Activated CD8-positive, alpha-beta T cell treated with anti-CD3 and anti-CD28 coated beads, Interleukin-2, amount 10 ng/mL, durations not matched to agents 7 days and 5 days (primary cell): ENCODE measurements around the gene LUZP2. TPM values are rescaled to one million over a fixed set of nuclear protein-coding genes. Genes with fewer than 3 reads are reported as not detected.

Experiments
- ATAC-seq: fragments of 150-1000 bp; cut with Tn5 transposase; one replicate; pipeline ENCODE4 v1.10.0; 2021; ENCODE audit warnings: moderate library complexity
- CTCF ChIA-PET: fragments of 350-600 bp; sonication (Branson Sonifier 250); formaldehyde crosslinking; loops from one replicate; lab custom pipeline; 2021; ENCODE audit warnings: antibody characterized with exemption; lab: Charles Lee
- POLR2A ChIA-PET: fragments of 350-600 bp; sonication (Branson Sonifier 250); formaldehyde crosslinking; loops from one replicate; lab custom pipeline; 2021; ENCODE audit warnings: antibody characterized with exemption; lab: Charles Lee
- DNase-seq: peaks from one replicate; pipeline ENCODE4 v3.0.0-alpha.2; 2020
- H3K27ac Mint-ChIP-seq: one replicate; pipeline ENCODE4 v1.8.0; 2021; ENCODE audit warnings: mild to moderate bottlenecking, mixed read lengths
- H3K27me3 Mint-ChIP-seq: one replicate; pipeline ENCODE4 v1.8.0; 2021; ENCODE audit warnings: low read depth, mixed read lengths
- H3K36me3 Mint-ChIP-seq: one replicate; pipeline ENCODE4 v1.8.0; 2021; ENCODE audit warnings: low read depth, mixed read lengths
- H3K4me1 Mint-ChIP-seq: one replicate; pipeline ENCODE4 v1.8.0; 2021; ENCODE audit warnings: low read depth, mixed read lengths
- H3K4me3 Mint-ChIP-seq: one replicate; pipeline ENCODE4 v1.8.0; 2021; ENCODE audit warnings: mild to moderate bottlenecking, mixed read lengths
- H3K9me3 Mint-ChIP-seq: one replicate; pipeline ENCODE4 v1.8.0; 2022; ENCODE audit warnings: mixed read lengths; ENCODE audit not compliant: insufficient read depth
- total RNA-seq, 2 experiments: library from RNA; stranded (reverse); gene quantifications; one replicate each; pipeline ENCODE4 v1.2.3, GENCODE V29; 2021

LUZP2 gene
- total RNA-seq: not detected

DNA sequence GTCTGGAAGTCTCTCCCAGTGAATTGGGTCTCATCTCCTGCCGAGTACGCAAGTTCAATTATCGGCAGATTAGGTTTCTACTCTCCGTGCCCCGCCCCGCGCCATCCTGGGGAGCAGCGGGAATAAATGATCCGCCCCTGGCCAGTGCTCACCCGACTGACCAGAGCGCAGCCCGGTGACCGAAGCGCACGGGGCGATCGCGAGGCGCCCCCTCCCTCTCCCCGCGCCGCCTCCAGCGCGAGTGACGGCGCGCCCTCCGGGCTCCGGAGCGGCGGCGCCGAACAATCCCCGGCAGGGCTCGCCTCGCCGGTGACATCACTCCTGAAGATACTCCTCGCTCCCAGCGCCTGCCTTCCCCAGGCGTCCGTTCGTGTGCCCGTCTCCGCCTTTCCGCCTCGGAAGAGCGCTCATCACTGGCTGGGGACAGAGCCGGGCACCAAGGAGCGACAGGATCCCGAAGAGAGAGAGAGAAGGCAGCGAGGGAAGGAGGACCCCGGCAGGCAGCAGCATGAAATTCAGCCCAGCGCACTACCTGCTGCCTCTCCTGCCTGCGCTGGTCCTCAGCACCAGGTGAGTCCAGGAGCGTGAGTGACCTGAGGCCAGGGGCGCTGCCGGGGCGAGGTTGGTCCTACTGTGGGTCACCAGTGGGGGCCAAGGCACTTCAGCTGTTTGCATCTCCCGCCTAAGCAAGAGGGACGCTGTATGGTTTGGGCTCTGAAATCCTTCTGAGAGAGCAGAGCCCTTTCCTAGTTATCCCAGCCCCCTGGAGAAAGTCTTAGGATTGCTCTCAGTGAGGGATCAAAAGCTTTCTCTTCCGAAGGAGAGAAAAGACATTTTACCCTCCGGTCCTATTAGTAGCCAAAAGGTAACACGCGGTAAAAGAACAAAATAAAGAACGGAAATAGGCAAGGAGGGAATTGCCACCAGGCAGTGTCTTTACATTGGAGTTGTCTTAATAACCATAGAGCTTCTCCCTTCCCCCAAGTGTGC, at the start of gene LUZP2:
LUZP2 (plus strand) TSS at position 318 of the 990 bp plus-strand sequence.
- peaks cover 14% of the 10 kb centered on the region for H3K27me3 Mint-ChIP-seq
- POLR2A ChIA-PET: no interaction called here
- no peaks in the 10 kb centered on the region for H3K4me1 Mint-ChIP-seq
- CTCF ChIA-PET: no interaction called here
- ATAC-seq (no peak), DNase-seq (no peak)
- H3K27ac Mint-ChIP-seq: no peak within 1 kb of the TSS
- no peaks in the 10 kb centered on the region for H3K36me3 Mint-ChIP-seq
- no peaks in the 10 kb centered on the region for H3K9me3 Mint-ChIP-seq
- H3K4me3 Mint-ChIP-seq: no peak within 1 kb of the TSS

DNA sequence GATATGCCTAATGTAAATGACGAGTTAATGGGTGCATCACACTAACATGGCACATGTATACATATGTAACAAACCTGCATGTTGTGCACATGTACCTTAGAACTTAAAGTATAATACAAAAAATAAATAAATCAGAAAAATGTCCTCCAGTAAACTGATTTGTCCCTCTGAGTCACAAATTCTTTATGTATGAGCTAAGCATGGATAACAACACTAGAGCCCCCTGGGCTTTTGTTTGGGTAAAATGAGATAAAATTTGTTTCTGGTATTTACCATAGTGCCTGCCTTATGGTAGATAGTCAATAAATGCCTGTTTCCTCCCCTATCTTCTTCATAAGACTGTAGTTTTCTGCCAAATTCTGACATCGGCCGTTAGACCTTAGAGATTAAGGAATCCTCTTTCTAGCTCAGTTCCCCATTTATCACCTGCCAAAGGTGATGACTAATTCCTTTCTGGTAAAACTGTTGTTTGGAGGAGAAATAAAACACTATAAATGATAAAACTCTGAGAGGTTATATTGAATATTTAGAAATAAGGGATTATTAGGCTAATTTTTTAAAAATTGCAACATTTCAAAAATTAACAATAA, 43.6 kb upstream of the LUZP2 start:
- POLR2A ChIA-PET: no interaction called here
- H3K4me1 Mint-ChIP-seq: no peaks in the 10 kb centered on the region
- no peak for ATAC-seq
- no peak overlapping the region for H3K4me3 Mint-ChIP-seq
- CTCF ChIA-PET: no interaction called here
- H3K36me3 Mint-ChIP-seq: no peaks in the 10 kb centered on the region
- H3K27ac Mint-ChIP-seq: no peak overlapping the region
- peaks cover 24% of the 10 kb centered on the region for H3K9me3 Mint-ChIP-seq
- DNase-seq: no peak
- no peaks in the 10 kb centered on the region for H3K27me3 Mint-ChIP-seq

DNA sequence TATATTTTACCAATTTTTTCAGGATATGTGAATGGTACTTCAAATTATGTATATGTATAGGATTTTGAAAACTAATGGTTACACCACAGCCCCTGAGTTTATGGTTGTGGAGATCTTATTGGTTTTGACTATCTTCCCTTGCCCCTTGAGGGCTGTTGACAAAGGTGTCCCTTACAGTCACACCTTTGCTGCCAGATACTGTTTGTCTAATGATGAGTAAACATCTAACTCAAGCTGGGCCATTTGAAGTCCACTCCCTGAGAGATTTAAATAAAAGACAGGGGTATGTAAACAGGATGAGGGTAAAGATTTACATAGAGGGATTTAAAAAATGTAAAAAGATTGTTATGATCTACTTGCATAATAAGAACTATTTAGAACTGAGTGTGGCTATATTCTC, 38.9 kb upstream of the LUZP2 start:
- Mint-ChIP-seq H3K27me3 (no peaks in the 10 kb centered on the region), H3K4me1 (no peaks in the 10 kb centered on the region), H3K4me3 (no peak overlapping the region), H3K9me3 (peaks cover 20% of the 10 kb centered on the region), H3K36me3 (no peaks in the 10 kb centered on the region), H3K27ac (no peak overlapping the region)
- DNase-seq (no peak), ATAC-seq (no peak)
- ChIA-PET CTCF (no interaction called here), POLR2A (no interaction called here)

GRCh38 chr11:24470431-24470830, 26.4 kb upstream of the LUZP2 start:
- Mint-ChIP-seq H3K36me3 (no peaks in the 10 kb centered on the region), H3K4me1 (no peaks in the 10 kb centered on the region), H3K4me3 (no peak overlapping the region), H3K27ac (no peak overlapping the region), H3K27me3 (no peaks in the 10 kb centered on the region), H3K9me3 (peaks cover 11% of the 10 kb centered on the region)
- POLR2A ChIA-PET: no interaction called here
- no peak for ATAC-seq
- no peak for DNase-seq
- CTCF ChIA-PET: no interaction called here

DNA sequence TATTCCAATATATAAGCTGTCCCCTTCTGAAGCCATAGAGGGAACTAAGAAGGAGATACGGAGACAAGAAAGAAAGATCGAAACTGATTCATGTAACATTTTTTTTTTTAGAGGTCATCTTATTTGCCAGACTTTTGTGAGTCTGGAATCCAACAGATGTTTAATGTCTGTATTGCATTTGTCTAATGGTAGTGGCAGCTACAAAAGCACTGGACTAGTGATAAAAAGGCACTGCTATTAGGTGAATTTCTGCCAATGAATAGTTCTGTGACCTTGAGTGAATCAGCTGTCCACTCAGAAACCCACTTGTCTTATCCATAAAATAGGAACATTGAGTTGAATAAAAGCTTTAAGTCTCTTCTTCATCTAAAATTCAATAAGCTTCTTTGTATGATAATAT, 25.8 kb upstream of the LUZP2 start:
- ATAC-seq (no peak), DNase-seq (no peak)
- Mint-ChIP-seq H3K9me3 (peaks cover 11% of the 10 kb centered on the region), H3K4me1 (no peaks in the 10 kb centered on the region), H3K27ac (no peak overlapping the region), H3K36me3 (no peaks in the 10 kb centered on the region), H3K27me3 (no peaks in the 10 kb centered on the region), H3K4me3 (no peak overlapping the region)
- ChIA-PET CTCF (no interaction called here), POLR2A (no interaction called here)

GRCh38 chr11:24478718-24479117, 18.1 kb upstream of the LUZP2 start:
- no peak for DNase-seq
- CTCF ChIA-PET: no interaction called here
- no peak for ATAC-seq
- Mint-ChIP-seq H3K36me3 (no peaks in the 10 kb centered on the region), H3K4me3 (no peak overlapping the region), H3K9me3 (peaks cover 11% of the 10 kb centered on the region), H3K27me3 (no peaks in the 10 kb centered on the region), H3K27ac (no peak overlapping the region), H3K4me1 (no peaks in the 10 kb centered on the region)
- POLR2A ChIA-PET: no interaction called here

- DNase-seq (no peak), ATAC-seq (no peak)
- Mint-ChIP-seq H3K4me3 (no peak overlapping the region), H3K4me1 (no peaks in the 10 kb centered on the region), H3K36me3 (no peaks in the 10 kb centered on the region), H3K27ac (no peak overlapping the region), H3K27me3 (no peaks in the 10 kb centered on the region), H3K9me3 (peaks cover 5% of the 10 kb centered on the region)
- ChIA-PET POLR2A (no interaction called here), CTCF (no interaction called here)
Observed at GRCh38 chr11:24489477-24489876, 7.4 kb upstream of the LUZP2 start.

DNA sequence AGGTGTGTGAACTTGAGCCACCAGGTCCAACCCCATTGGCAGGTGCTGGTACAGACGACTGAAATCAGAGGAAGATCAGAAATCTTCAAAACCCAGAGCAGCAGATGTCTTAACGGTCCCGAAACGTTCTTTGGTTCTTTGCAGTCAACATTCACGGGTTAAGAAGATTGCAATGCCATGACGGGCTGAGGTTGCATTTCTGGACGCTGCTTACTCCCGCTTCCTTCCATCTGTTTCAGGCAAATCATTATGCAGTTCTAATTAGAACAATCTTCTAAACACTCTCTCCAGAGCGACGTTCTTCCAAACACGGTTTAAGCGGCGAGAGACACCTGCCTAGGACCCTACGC, 492 bp upstream of the LUZP2 start:
- ATAC-seq (no peak), DNase-seq (no peak)
- ChIA-PET POLR2A (no interaction called here), CTCF (no interaction called here)
- Mint-ChIP-seq H3K4me1 (no peaks in the 10 kb centered on the region), H3K4me3 (no peak overlapping the region), H3K9me3 (no peaks in the 10 kb centered on the region), H3K27ac (no peak overlapping the region), H3K36me3 (no peaks in the 10 kb centered on the region), H3K27me3 (peaks cover 14% of the 10 kb centered on the region)

DNA sequence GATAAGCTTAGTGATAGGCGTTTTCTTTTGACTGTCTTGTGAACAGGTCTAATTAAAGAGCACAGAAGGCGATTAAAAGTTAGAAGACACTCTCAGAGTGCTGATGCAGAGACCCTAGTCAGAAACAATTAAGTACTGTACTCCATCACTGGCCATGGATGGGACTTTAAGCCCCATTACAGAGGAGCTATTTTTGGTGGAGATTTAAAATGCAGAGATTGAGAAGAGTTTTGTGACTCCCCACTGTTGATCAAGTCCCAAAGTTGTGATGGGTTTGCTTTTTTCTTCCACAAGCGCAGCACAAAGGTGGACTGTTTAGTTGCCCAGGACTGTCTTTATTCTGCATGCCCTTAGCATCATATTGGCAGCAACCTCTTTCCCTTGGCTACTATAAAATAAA, 978 bp downstream of the LUZP2 start:
- no peak for ATAC-seq
- Mint-ChIP-seq H3K36me3 (no peaks in the 10 kb centered on the region), H3K4me3 (no peak overlapping the region), H3K27me3 (peaks cover 14% of the 10 kb centered on the region), H3K9me3 (no peaks in the 10 kb centered on the region), H3K27ac (no peak overlapping the region), H3K4me1 (no peaks in the 10 kb centered on the region)
- ChIA-PET CTCF (no interaction called here), POLR2A (no interaction called here)
- no peak for DNase-seq

DNA sequence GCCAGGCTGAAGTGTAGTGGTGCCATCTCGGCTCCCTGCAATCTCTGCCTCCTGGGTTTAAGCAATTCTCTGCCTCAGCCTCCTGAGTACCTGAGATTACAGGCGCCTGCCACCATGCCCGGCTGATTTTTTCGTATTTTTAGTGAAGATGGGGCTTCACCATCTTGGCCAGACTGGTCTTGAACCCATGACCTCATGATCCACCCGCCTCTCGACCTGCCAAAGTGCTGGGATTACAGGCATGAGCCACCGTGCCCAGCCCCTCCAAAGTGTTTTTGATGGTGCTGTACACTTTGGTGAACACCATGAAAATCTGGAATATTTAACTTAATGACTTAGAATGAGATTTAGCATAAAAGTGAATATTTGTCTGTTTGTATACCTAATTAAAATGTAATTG, 5.6 kb downstream of the LUZP2 start:
- no peak for ATAC-seq
- ChIA-PET CTCF (no interaction called here), POLR2A (no interaction called here)
- Mint-ChIP-seq H3K27ac (no peak overlapping the region), H3K27me3 (peaks cover 4% of the 10 kb centered on the region), H3K36me3 (no peaks in the 10 kb centered on the region), H3K4me3 (no peak overlapping the region), H3K9me3 (no peaks in the 10 kb centered on the region), H3K4me1 (no peaks in the 10 kb centered on the region)
- no peak for DNase-seq

DNA sequence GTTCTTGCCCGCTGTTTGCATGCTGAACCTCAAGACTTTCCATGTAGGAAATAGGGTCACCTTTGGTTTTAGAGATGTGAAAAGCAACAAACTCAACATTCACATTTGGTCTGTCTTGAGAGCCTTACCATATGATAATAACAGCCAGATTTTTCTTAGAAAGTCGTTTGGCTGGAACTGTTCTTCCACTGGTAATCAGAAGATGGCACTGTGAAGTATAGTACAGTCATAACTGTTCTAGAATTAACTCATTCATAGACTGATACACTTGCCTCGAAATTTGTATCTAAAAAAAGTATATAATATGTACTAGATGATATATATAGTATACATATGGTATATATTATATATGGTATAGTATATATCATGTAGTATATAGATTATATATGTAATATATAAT, 12.3 kb downstream of the LUZP2 start:
- no peak for ATAC-seq
- H3K27ac Mint-ChIP-seq: no peak overlapping the region
- no peaks in the 10 kb centered on the region for H3K4me1 Mint-ChIP-seq
- H3K27me3 Mint-ChIP-seq: no peaks in the 10 kb centered on the region
- no peaks in the 10 kb centered on the region for H3K36me3 Mint-ChIP-seq
- H3K4me3 Mint-ChIP-seq: no peak overlapping the region
- no peaks in the 10 kb centered on the region for H3K9me3 Mint-ChIP-seq
- DNase-seq: no peak
- POLR2A ChIA-PET: no interaction called here
- CTCF ChIA-PET: no interaction called here

DNA sequence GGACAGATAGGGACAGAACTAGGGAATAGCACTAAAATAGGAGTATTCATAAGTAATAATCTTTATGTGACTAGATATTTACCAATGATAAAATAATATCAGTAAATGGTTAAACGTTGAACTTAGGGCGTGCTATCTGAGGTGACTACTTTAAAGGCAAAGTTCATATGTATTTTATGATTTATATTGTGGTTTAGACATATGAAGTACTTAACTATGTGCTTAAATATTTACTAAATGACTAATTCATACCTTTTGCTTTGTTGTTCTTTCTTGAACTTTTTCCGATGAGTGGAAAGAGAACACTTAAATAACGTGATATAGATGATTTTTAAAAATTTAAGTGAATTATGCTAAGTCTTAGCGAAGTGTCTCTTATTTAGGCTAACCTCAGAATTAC, 14.7 kb downstream of the LUZP2 start:
- CTCF ChIA-PET: no interaction called here
- DNase-seq: no peak
- Mint-ChIP-seq H3K4me1 (no peaks in the 10 kb centered on the region), H3K36me3 (no peaks in the 10 kb centered on the region), H3K4me3 (no peak overlapping the region), H3K9me3 (no peaks in the 10 kb centered on the region), H3K27me3 (no peaks in the 10 kb centered on the region), H3K27ac (no peak overlapping the region)
- POLR2A ChIA-PET: no interaction called here
- ATAC-seq: no peak
